ENCODE results near the gene TSC22D4. TPM values are rescaled to one million over a fixed set of nuclear protein-coding genes. Genes with fewer than 3 reads are reported as not detected.

TSC22D4 gene
- total and polyA plus RNA-seq, 4 donors, result 5.5 to 21.2 (median 11.4) TPM

GRCh38 chr7:100521076-100521475, 42.1 kb upstream of the TSC22D4 start:
- no peak for DNase-seq (ENCODE audit: low spot score)
- Histone ChIP-seq H3K27ac (ENCODE audit: low read depth in 1 of 2, low read length in 2 of 2) (no peak overlapping the region), H3K4me3 (ENCODE audit: low read depth in 1 of 3, low read length in 3 of 3) (no peak overlapping the region), H3K36me3 (ENCODE audit: control insufficient read depth in 4 of 4, insufficient read depth in 3 of 4, low read depth in 1 of 4, low read length in 3 of 4) (no peaks in the 10 kb centered on the region), H3K27me3 (ENCODE audit: control insufficient read depth in 4 of 4, insufficient read depth in 4 of 4, low read length in 3 of 4) (no peaks in the 10 kb centered on the region), H3K9me3 (ENCODE audit: control insufficient read depth in 4 of 4, low read length in 3 of 4) (no peaks in the 10 kb centered on the region), H3K9ac (ENCODE audit: low read depth in 1 of 2, low read length in 2 of 2) (no peak overlapping the region), H3K4me1 (ENCODE audit: control insufficient read depth in 4 of 4, insufficient read depth in 4 of 4, low read length in 3 of 4) (no peaks in the 10 kb centered on the region)
- no peak for TF ChIP-seq NR2F2 (IDR thresholded peaks at IDR 0.05)
- no peak for TF ChIP-seq RAD21 (IDR thresholded peaks at IDR 0.05)
- no peak for TF ChIP-seq EGR1 (IDR thresholded peaks at IDR 0.05; ENCODE audit: low read depth in 2 of 2)
- TF ChIP-seq GABPA (IDR thresholded peaks at IDR 0.05 in 1 of 2, conservative IDR thresholded peaks at IDR 0.05 in 1 of 2), result no peak
- no peak for TF ChIP-seq HNF4A (conservative IDR thresholded peaks at IDR 0.05)
- no peak for TF ChIP-seq JUND (IDR thresholded peaks at IDR 0.05)
- no peak for TF ChIP-seq REST (IDR thresholded peaks at IDR 0.05)
- TF ChIP-seq FOXA1 (IDR thresholded peaks at IDR 0.05), result no peak
- no peak for TF ChIP-seq SP1 (IDR thresholded peaks at IDR 0.05)
- TF ChIP-seq ZBTB33 (IDR thresholded peaks at IDR 0.05), result no peak
- TF ChIP-seq MAX (IDR thresholded peaks at IDR 0.05), result no peak
- no peak for TF ChIP-seq FOXA2 (IDR thresholded peaks at IDR 0.05)
- TF ChIP-seq CTCF (IDR thresholded peaks at IDR 0.05; ENCODE audit: low read depth, low read length, missing input control), result no peak
- 91% methylated on average over 2 of the region's 2 CpGs for WGBS

GRCh38 chr7:100520138-100520537, 41.1 kb upstream of the TSC22D4 start:
- Histone ChIP-seq H3K4me3 (ENCODE audit: low read depth in 1 of 3, low read length in 3 of 3) (no peak overlapping the region), H3K36me3 (ENCODE audit: control insufficient read depth in 4 of 4, insufficient read depth in 3 of 4, low read depth in 1 of 4, low read length in 3 of 4) (no peaks in the 10 kb centered on the region), H3K27me3 (ENCODE audit: control insufficient read depth in 4 of 4, insufficient read depth in 4 of 4, low read length in 3 of 4) (no peaks in the 10 kb centered on the region), H3K9ac (ENCODE audit: low read depth in 1 of 2, low read length in 2 of 2) (no peak overlapping the region), H3K4me1 (ENCODE audit: control insufficient read depth in 4 of 4, insufficient read depth in 4 of 4, low read length in 3 of 4) (no peaks in the 10 kb centered on the region), H3K27ac (ENCODE audit: low read depth in 1 of 2, low read length in 2 of 2) (no peak overlapping the region), H3K9me3 (ENCODE audit: control insufficient read depth in 4 of 4, low read length in 3 of 4) (no peaks in the 10 kb centered on the region)
- DNase-seq (ENCODE audit: low spot score), result no peak
- WGBS, result 31% methylated on average over 1 of the region's 1 CpG
- no peak for TF ChIP-seq MAX (IDR thresholded peaks at IDR 0.05)
- no peak for TF ChIP-seq FOXA2 (IDR thresholded peaks at IDR 0.05)
- TF ChIP-seq JUND (IDR thresholded peaks at IDR 0.05), result no peak
- TF ChIP-seq HNF4G (IDR thresholded peaks at IDR 0.05), result no peak
- TF ChIP-seq GABPA (IDR thresholded peaks at IDR 0.05 in 1 of 2, conservative IDR thresholded peaks at IDR 0.05 in 1 of 2), result no peak
- TF ChIP-seq RXRA (IDR thresholded peaks at IDR 0.05), result no peak
- no peak for TF ChIP-seq REST (IDR thresholded peaks at IDR 0.05)
- no peak for TF ChIP-seq HNF4A (conservative IDR thresholded peaks at IDR 0.05)
- TF ChIP-seq EGR1 (IDR thresholded peaks at IDR 0.05; ENCODE audit: low read depth in 2 of 2), result no peak
- TF ChIP-seq RAD21 (IDR thresholded peaks at IDR 0.05), result no peak
- TF ChIP-seq CTCF (IDR thresholded peaks at IDR 0.05; ENCODE audit: low read depth, low read length, missing input control), result no peak
- TF ChIP-seq TAF1 (conservative IDR thresholded peaks at IDR 0.05), result no peak

Data from liver (tissue), 9 donors.